Endodermal cell (in vitro differentiated cells): ENCODE results near the gene ZCWPW1. TPM values are rescaled to one million over a fixed set of nuclear protein-coding genes. Genes with fewer than 3 reads are reported as not detected.

Source experiments
- DNase-seq: peaks from one replicate; pipeline ENCODE4 v3.0.0-alpha.2; 2017
- H3K27ac ChIP-seq: 2 replicates; pipeline ENCODE4 v1.5.1; 2013; ENCODE audit warnings: mild to moderate bottlenecking, low read depth, low read length, moderate library complexity
- H3K27me3 ChIP-seq: 2 replicates; pipeline ENCODE4 v1.6.1; 2013; ENCODE audit warnings: mild to moderate bottlenecking, low read length, moderate library complexity; ENCODE audit not compliant: insufficient read depth, control insufficient read depth, poor library complexity, severe bottlenecking
- H3K36me3 ChIP-seq: 2 replicates; pipeline ENCODE4 v1.7.0; 2013; ENCODE audit warnings: mild to moderate bottlenecking, low read length, moderate library complexity; ENCODE audit not compliant: control insufficient read depth, insufficient read depth
- H3K4me1 ChIP-seq: one replicate; pipeline ENCODE4 v1.7.0; 2013; ENCODE audit warnings: low read length; ENCODE audit not compliant: control insufficient read depth, insufficient read depth
- H3K4me3 ChIP-seq: 2 replicates; pipeline ENCODE4 v1.5.1; 2013; ENCODE audit warnings: mild to moderate bottlenecking, low read length, moderate library complexity
- H3K9ac ChIP-seq: 2 replicates; pipeline ENCODE4 v1.6.1; 2013; ENCODE audit warnings: mild to moderate bottlenecking, low read length, moderate library complexity; ENCODE audit not compliant: poor library complexity, severe bottlenecking; ENCODE audit errors: extremely low read depth
- H3K9me3 ChIP-seq: 2 replicates; pipeline ENCODE4 v1.6.1; 2013; ENCODE audit warnings: mild to moderate bottlenecking, low read length, moderate library complexity; ENCODE audit not compliant: control insufficient read depth
- H3K27ac Mint-ChIP-seq: 2 replicates; pipeline ENCODE4 v1.8.0; 2020; ENCODE audit warnings: mixed read lengths
- H3K27me3 Mint-ChIP-seq: 2 replicates; pipeline ENCODE4 v1.8.0; 2021; ENCODE audit warnings: mild to moderate bottlenecking, mixed read lengths; ENCODE audit not compliant: insufficient read depth
- H3K36me3 Mint-ChIP-seq: 2 replicates; pipeline ENCODE4 v1.8.0; 2020; ENCODE audit warnings: low read depth, mixed read lengths
- H3K4me1 Mint-ChIP-seq: 2 replicates; pipeline ENCODE4 v1.8.0; 2020; ENCODE audit warnings: mixed read lengths
- H3K4me3 Mint-ChIP-seq: 2 replicates; pipeline ENCODE4 v1.8.0; 2020; ENCODE audit warnings: mild to moderate bottlenecking, moderate library complexity, mixed read lengths
- H3K9me3 Mint-ChIP-seq: 2 replicates; pipeline ENCODE4 v1.8.0; 2020; ENCODE audit warnings: mild to moderate bottlenecking, mixed read lengths
- WGBS, 2 experiments: methylation state at CpG; one replicate each; pipeline versions ENCODE4 v1.1.5 to v1.1.7; 2013; ENCODE audit warnings: missing lambda C conversion rate in 2 of 2, mixed read lengths in 1 of 2; ENCODE audit not compliant: insufficient coverage in 1 of 2, insufficient read length in 1 of 2; 5-methylcytosine and 5-hydroxymethylcytosine counted together
- total RNA-seq, 2 donors: library from RNA; stranded (reverse); fragmentation: NEBNext Ultra II Directional in 1 of 2; extraction: Animal tissue kit (Norgen Biotek cat#: 25700) in 1 of 2; gene quantifications; 2 replicates in 1 of 2; 3 replicates in 1 of 2; pipeline ENCODE4 v1.2.1, GENCODE V29; 2021
- TF ChIP-seq, protein P1 (sequence below): fragments of 200-600 bp; sonication (generic); conservative IDR thresholded peaks from 2 replicates; pipeline ENCODE4 v1.5.0; 2021; ENCODE audit warnings: antibody characterized with exemption, mild to moderate bottlenecking

The ZCWPW1 gene
- total RNA-seq, 2 donors from 2014 or later = 1.9 to 2.3 TPM

DNA sequence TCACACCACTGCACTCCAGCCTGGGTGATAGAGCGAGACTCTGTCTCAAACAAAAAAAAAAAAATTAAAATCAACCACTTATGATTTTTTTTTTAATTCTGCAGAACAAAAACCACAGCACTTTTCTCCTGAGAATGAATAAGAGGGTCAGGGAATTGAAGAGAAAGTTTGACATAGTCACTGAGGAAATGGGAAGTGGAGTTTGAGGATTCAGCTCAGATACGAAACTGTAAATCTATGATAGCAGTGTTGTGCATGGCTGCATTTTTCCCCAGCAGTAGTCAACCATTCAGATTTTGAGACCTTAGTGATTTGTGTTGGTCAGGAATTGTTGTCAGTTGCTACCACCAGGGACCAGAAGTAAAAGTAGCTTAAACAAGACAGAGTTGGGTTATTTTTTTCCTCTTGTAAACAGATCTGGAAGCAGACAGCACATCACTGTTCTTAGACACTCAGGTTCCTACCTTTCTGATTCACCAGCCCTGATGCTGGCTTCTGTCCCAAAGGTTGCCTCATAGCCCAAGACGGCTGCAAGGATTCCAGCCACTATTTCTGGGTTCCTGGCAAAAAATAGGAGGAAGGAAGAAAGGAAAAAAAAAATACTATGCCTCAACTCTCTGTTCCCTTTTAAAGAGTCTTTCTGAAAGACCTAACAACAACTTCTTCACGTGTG lies 35.1 kb downstream of the ZCWPW1 start:
- Mint-ChIP-seq H3K27ac (no peak overlapping the region), H3K36me3 (no peaks in the 10 kb centered on the region), H3K27me3 (peaks cover 22% of the 10 kb centered on the region), H3K4me1 (peaks cover 6% of the 10 kb centered on the region), H3K9me3 (no peaks in the 10 kb centered on the region), H3K4me3 (no peak overlapping the region)
- no peak overlapping the region for H3K9ac ChIP-seq
- H3K27me3 ChIP-seq = no peaks in the 10 kb centered on the region
- TF ChIP-seq, protein P1, sequence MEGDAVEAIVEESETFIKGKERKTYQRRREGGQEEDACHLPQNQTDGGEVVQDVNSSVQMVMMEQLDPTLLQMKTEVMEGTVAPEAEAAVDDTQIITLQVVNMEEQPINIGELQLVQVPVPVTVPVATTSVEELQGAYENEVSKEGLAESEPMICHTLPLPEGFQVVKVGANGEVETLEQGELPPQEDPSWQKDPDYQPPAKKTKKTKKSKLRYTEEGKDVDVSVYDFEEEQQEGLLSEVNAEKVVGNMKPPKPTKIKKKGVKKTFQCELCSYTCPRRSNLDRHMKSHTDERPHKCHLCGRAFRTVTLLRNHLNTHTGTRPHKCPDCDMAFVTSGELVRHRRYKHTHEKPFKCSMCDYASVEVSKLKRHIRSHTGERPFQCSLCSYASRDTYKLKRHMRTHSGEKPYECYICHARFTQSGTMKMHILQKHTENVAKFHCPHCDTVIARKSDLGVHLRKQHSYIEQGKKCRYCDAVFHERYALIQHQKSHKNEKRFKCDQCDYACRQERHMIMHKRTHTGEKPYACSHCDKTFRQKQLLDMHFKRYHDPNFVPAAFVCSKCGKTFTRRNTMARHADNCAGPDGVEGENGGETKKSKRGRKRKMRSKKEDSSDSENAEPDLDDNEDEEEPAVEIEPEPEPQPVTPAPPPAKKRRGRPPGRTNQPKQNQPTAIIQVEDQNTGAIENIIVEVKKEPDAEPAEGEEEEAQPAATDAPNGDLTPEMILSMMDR = no peak
- WGBS, 2 experiments = 81 to 85% methylated on average over 3 to 4 of the region's 4 CpGs
- no peak overlapping the region for H3K4me3 ChIP-seq
- no peaks in the 10 kb centered on the region for H3K36me3 ChIP-seq
- DNase-seq = no peak
- no peak overlapping the region for H3K27ac ChIP-seq
- H3K4me1 ChIP-seq = no peaks in the 10 kb centered on the region
- H3K9me3 ChIP-seq = no peaks in the 10 kb centered on the region

DNA sequence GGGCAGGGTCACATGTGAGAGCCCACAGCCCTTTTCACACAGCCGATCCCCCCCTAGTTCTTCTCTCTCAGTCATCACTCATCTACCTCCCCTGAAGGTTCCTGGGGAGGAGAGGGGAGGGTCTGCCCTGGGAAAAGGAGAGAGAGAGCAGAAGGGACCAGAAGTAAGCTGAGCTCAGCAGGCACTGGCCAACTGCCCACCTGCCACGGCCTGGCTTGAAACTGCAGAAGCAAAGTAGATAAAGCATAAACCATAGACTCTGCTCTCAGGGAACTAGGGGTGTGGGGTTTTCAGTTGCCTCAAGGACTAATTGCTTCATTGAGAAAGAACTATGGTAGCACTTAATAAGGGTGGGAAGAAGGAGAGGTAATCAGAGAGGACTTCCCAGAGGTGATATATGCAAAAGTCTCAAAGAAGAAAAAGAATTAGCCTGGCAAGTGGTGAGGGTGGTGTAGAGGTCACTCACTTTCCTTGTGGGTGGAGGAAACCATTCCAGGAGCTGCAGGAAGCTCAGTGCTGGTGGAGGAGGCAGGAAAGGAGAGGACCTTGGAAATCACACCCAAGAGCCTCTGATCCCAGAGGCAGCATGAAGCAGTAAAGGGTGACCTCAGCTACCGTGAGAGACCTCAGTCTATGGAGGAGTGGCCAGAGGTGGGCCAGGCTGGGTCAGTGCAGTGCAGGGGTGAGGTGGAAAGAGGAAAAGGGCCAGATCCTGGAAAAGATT lies 38.1 kb downstream of the ZCWPW1 start:
- no peak for DNase-seq
- Histone ChIP-seq H3K27ac (no peak overlapping the region), H3K9ac (no peak overlapping the region), H3K27me3 (no peaks in the 10 kb centered on the region), H3K4me3 (no peak overlapping the region), H3K9me3 (no peaks in the 10 kb centered on the region), H3K4me1 (no peaks in the 10 kb centered on the region), H3K36me3 (no peaks in the 10 kb centered on the region)
- Mint-ChIP-seq H3K4me1 (peaks cover 6% of the 10 kb centered on the region), H3K27ac (no peak overlapping the region), H3K9me3 (no peaks in the 10 kb centered on the region), H3K4me3 (no peak overlapping the region), H3K27me3 (peaks cover 14% of the 10 kb centered on the region), H3K36me3 (no peaks in the 10 kb centered on the region)
- 65 to 91% methylated on average over 2 of the region's 3 CpGs for WGBS, 2 experiments
- TF ChIP-seq, protein P1 = no peak

DNA sequence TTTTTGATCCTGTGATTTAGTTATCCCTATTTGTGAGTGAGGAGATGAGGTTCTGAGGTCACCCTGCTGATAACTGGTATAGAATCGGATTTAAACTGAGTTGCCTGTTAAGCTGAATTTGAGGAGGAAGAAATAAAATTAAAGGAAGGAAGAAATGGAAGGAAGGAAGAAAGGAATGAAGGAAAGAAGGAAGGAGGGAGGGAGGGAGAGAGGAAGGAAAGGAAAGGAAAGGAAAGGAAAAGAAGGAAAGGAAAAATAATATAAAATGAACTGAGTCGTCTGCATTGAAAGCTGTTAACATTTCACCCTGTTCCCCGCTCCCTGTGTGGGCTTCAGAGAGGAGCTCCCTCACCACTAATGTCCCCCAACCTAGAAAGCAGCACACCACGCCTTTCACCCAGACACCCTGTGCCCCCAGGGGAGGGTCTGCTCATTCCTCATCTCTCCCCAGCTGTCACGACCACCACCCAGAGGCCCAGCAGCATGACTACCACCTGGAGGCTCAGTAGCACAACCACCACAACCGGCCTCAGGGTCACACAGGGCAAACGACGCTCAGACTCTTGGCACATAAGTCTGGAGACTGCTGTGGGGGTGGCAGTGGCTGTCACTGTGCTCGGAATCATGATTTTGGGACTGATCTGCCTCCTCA lies 38.9 kb downstream of the ZCWPW1 start:
- H3K27ac Mint-ChIP-seq = no peak overlapping the region
- H3K4me1 ChIP-seq = no peaks in the 10 kb centered on the region
- 84 to 100% methylated on average over 2 to 9 of the region's 9 CpGs for WGBS, 2 experiments
- no peak for DNase-seq
- H3K4me3 Mint-ChIP-seq = no peak overlapping the region
- no peak overlapping the region for H3K27ac ChIP-seq
- no peak overlapping the region for H3K9ac ChIP-seq
- no peaks in the 10 kb centered on the region for H3K27me3 ChIP-seq
- TF ChIP-seq, protein P1 = no peak
- no peaks in the 10 kb centered on the region for H3K36me3 ChIP-seq
- H3K9me3 Mint-ChIP-seq = no peaks in the 10 kb centered on the region
- H3K27me3 Mint-ChIP-seq = peaks cover 14% of the 10 kb centered on the region
- peaks cover 6% of the 10 kb centered on the region for H3K4me1 Mint-ChIP-seq
- no peaks in the 10 kb centered on the region for H3K9me3 ChIP-seq
- no peak overlapping the region for H3K4me3 ChIP-seq
- H3K36me3 Mint-ChIP-seq = no peaks in the 10 kb centered on the region
